ENCODE data around the gene DIO1.

The DIO1 gene

GRCh38 chr1:53959664-53960250 is 65.8 kb downstream of the DIO1 start:
- H3K4me1 ChIP-seq = no peaks in the 10 kb centered on the region
- no peak overlapping the region for H3K27ac ChIP-seq
- H3K4me2 ChIP-seq = no peak overlapping the region
- H3K9me3 ChIP-seq = no peaks in the 10 kb centered on the region
- no peak overlapping the region for H3K9ac ChIP-seq
- no peak overlapping the region for H3K4me3 ChIP-seq
- H3K36me3 ChIP-seq = peaks cover 88% of the 10 kb centered on the region
- TF ChIP-seq Cebpa-rat (IDR thresholded peaks at IDR 0.05) = no peak
- H4K20me1 ChIP-seq = no peaks in the 10 kb centered on the region
- H3K27me3 ChIP-seq = no peaks in the 10 kb centered on the region

Measured in BLaER1 (cell line).